Measurements from ENCODE around the gene GPC5. TPM values are rescaled to one million over a fixed set of nuclear protein-coding genes. Genes with fewer than 3 reads are reported as not detected.

GPC5 gene
- total RNA-seq, 2 donors from 2014 or later, result 0.22 to 0.51 TPM

DNA sequence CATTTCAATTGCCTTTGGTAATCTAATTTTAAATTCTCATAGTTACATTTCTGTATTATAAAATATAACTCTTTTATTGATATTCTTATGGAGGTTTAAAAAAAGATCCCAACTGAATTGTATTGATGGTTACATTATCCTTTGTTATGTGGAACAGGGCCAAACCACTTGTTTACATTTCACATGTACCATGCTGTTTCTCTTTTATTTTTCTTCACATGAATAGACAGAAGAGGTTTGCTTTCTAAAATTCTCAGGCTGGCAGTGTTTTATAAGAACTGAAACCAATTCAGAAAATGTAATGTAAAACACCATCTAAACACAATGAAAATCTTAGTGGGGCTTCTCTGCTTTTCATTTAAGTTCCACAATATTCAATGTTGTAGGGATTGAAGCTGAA, 122.5 kb downstream of the GPC5 start:
- Histone ChIP-seq H3K36me3 (ENCODE audit: control insufficient read depth, insufficient read depth, low read length) (no peaks in the 10 kb centered on the region), H3K27ac (ENCODE audit: low read depth, low read length) (no peak overlapping the region), H3K9ac (ENCODE audit: extremely low read depth, low read length, poor library complexity, severe bottlenecking) (no peak overlapping the region), H3K27me3 (ENCODE audit: control insufficient read depth, insufficient read depth, low read length, poor library complexity, severe bottlenecking) (no peaks in the 10 kb centered on the region), H3K9me3 (ENCODE audit: control insufficient read depth, low read length) (no peaks in the 10 kb centered on the region), H3K4me1 (ENCODE audit: control insufficient read depth, insufficient read depth, low read length) (no peaks in the 10 kb centered on the region), H3K4me3 (ENCODE audit: low read length) (no peak overlapping the region)
- no peak for DNase-seq
- TF ChIP-seq, protein P1, sequence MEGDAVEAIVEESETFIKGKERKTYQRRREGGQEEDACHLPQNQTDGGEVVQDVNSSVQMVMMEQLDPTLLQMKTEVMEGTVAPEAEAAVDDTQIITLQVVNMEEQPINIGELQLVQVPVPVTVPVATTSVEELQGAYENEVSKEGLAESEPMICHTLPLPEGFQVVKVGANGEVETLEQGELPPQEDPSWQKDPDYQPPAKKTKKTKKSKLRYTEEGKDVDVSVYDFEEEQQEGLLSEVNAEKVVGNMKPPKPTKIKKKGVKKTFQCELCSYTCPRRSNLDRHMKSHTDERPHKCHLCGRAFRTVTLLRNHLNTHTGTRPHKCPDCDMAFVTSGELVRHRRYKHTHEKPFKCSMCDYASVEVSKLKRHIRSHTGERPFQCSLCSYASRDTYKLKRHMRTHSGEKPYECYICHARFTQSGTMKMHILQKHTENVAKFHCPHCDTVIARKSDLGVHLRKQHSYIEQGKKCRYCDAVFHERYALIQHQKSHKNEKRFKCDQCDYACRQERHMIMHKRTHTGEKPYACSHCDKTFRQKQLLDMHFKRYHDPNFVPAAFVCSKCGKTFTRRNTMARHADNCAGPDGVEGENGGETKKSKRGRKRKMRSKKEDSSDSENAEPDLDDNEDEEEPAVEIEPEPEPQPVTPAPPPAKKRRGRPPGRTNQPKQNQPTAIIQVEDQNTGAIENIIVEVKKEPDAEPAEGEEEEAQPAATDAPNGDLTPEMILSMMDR (conservative IDR thresholded peaks at IDR 0.05), result no peak
- Mint-ChIP-seq H3K4me3 (no peak overlapping the region), H3K27ac (no peak overlapping the region), H3K9me3 (peaks cover 18% of the 10 kb centered on the region), H3K36me3 (ENCODE audit: low read depth) (no peaks in the 10 kb centered on the region), H3K27me3 (ENCODE audit: insufficient read depth) (no peaks in the 10 kb centered on the region), H3K4me1 (no peaks in the 10 kb centered on the region)

DNA sequence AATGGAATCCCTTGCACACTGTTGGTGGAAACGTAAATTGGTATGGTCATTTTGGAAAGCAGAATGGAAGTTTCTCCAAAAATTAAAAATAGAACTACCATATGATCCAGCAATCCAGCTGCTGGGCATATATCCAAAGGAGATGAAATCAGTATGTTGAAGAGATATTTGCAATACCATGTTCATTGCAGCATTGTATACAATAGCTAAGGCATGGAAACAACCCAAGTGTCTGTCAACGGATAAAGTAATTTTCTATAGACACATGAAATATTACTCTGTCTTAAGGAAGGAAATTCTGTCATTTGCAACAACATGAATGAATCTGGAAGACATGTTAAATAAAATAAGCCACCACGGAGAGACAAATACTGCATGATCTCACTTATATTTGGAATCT, 124.7 kb downstream of the GPC5 start:
- no peaks in the 10 kb centered on the region for H3K27me3 Mint-ChIP-seq (ENCODE audit: insufficient read depth)
- Histone ChIP-seq H3K9me3 (ENCODE audit: control insufficient read depth, low read length) (no peaks in the 10 kb centered on the region), H3K4me1 (ENCODE audit: control insufficient read depth, insufficient read depth, low read length) (no peaks in the 10 kb centered on the region), H3K9ac (ENCODE audit: extremely low read depth, low read length, poor library complexity, severe bottlenecking) (no peak overlapping the region), H3K27ac (ENCODE audit: low read depth, low read length) (no peak overlapping the region), H3K27me3 (ENCODE audit: control insufficient read depth, insufficient read depth, low read length, poor library complexity, severe bottlenecking) (no peaks in the 10 kb centered on the region), H3K4me3 (ENCODE audit: low read length) (no peak overlapping the region), H3K36me3 (ENCODE audit: control insufficient read depth, insufficient read depth, low read length) (no peaks in the 10 kb centered on the region)
- TF ChIP-seq, protein P1 (conservative IDR thresholded peaks at IDR 0.05), result no peak
- H3K27ac Mint-ChIP-seq, result no peak overlapping the region
- no peaks in the 10 kb centered on the region for H3K36me3 Mint-ChIP-seq (ENCODE audit: low read depth)
- no peak overlapping the region for H3K4me3 Mint-ChIP-seq
- no peak for DNase-seq
- no peaks in the 10 kb centered on the region for H3K4me1 Mint-ChIP-seq
- peaks cover 11% of the 10 kb centered on the region for H3K9me3 Mint-ChIP-seq
- WGBS, 2 experiments (ENCODE audit: insufficient coverage in 1 of 2, insufficient read length in 1 of 2), result 60 to 93% methylated on average over 1 to 3 of the region's 3 CpGs

DNA sequence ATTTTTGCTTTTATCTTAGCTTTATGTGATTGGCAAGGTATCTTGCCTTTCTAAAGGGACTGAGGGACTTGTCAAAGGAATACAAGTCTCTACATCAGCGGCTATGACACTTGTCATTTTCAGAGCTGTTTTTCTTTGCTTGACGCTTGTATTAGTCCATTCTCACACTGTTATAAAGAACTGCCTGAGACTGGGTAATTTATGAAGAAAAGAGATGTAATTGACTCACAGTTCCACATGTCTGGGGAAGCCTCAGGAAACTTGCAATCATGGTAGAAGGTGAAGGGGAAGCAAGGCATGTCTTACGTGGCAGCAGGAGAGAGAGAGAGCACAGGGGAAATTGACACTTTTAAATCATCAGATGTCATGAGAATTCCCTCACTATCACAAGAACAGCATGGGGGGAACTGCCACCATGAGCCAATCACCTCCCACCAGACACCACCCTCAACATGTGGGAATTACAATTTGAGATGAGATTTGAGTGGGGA, 128.2 kb downstream of the GPC5 start:
- peaks cover 9% of the 10 kb centered on the region for H3K9me3 Mint-ChIP-seq
- 76 to 95% methylated on average over 2 to 3 of the region's 3 CpGs for WGBS, 2 experiments (ENCODE audit: insufficient coverage in 1 of 2, insufficient read length in 1 of 2)
- H3K4me1 Mint-ChIP-seq, result no peaks in the 10 kb centered on the region
- TF ChIP-seq, protein P1 (conservative IDR thresholded peaks at IDR 0.05), result no peak
- H3K27ac Mint-ChIP-seq, result no peak overlapping the region
- Histone ChIP-seq H3K27ac (ENCODE audit: low read depth, low read length) (no peak overlapping the region), H3K9ac (ENCODE audit: extremely low read depth, low read length, poor library complexity, severe bottlenecking) (no peak overlapping the region), H3K4me3 (ENCODE audit: low read length) (no peak overlapping the region), H3K36me3 (ENCODE audit: control insufficient read depth, insufficient read depth, low read length) (no peaks in the 10 kb centered on the region), H3K9me3 (ENCODE audit: control insufficient read depth, low read length) (no peaks in the 10 kb centered on the region), H3K4me1 (ENCODE audit: control insufficient read depth, insufficient read depth, low read length) (no peaks in the 10 kb centered on the region), H3K27me3 (ENCODE audit: control insufficient read depth, insufficient read depth, low read length, poor library complexity, severe bottlenecking) (no peaks in the 10 kb centered on the region)
- no peaks in the 10 kb centered on the region for H3K27me3 Mint-ChIP-seq (ENCODE audit: insufficient read depth)
- no peaks in the 10 kb centered on the region for H3K36me3 Mint-ChIP-seq (ENCODE audit: low read depth)
- no peak for DNase-seq
- no peak overlapping the region for H3K4me3 Mint-ChIP-seq
